ENCODE measurements around the gene ASIC4.

- TF ChIP-seq CTCF (conservative IDR thresholded peaks at IDR 0.05; ENCODE audit: low read length) (no peak), EZH2phosphoT487 (IDR thresholded peaks at IDR 0.05; ENCODE audit: borderline replicate concordance, low read depth, low read length) (no peak)
Measured at GRCh38 chr2:219490600-219491130, 23.6 kb upstream of the ASIC4 start.

Data from OCI-LY7 (cell line).